ENCODE results near the gene RBM38. TPM values are rescaled to one million over a fixed set of nuclear protein-coding genes. Genes with fewer than 3 reads are reported as not detected.

The RBM38 gene
- total and polyA plus RNA-seq, 10 of the 15 experiments (the other 5 are each of a cell fraction or from before 2014, with no cell fraction given), result 0.32 to 118 (median 25.2) TPM

GRCh38 chr20:57439993-57440392 lies 48.8 kb downstream of the RBM38 start:
- Histone ChIP-seq H3K4me2 (ENCODE audit: control insufficient read depth, insufficient read depth) (no peak overlapping the region), H3K27me3 (replicated peaks in 1 of 2; ENCODE audit: control insufficient read depth in 2 of 2, insufficient read depth in 2 of 2, low read length in 1 of 2) (no peaks in the 10 kb centered on the region)
- no peak for TF ChIP-seq SRF (IDR thresholded peaks at IDR 0.05; ENCODE audit: low read depth in 2 of 2, low read length in 2 of 2)
- no peak for TF ChIP-seq SUPT20H (IDR thresholded peaks at IDR 0.05; ENCODE audit: borderline replicate concordance, control insufficient read depth, low read depth, low read length)
- TF ChIP-seq NR2C1 (IDR thresholded peaks at IDR 0.05), result no peak
- no peak for TF ChIP-seq MYB (IDR thresholded peaks at IDR 0.05; ENCODE audit: borderline replicate concordance, low read depth, low read length)
- TF ChIP-seq SMAD1 (IDR thresholded peaks at IDR 0.05; ENCODE audit: low read depth, partially characterized antibody), result no peak
- no peak for TF ChIP-seq TCF12 (IDR thresholded peaks at IDR 0.05; ENCODE audit: low read depth, low read length)
- no peak for TF ChIP-seq TCF3 (IDR thresholded peaks at IDR 0.05; ENCODE audit: borderline replicate concordance, insufficient read depth, low read depth, low read length)
- TF ChIP-seq ZBTB33 (IDR thresholded peaks at IDR 0.05), result no peak
- no peak for TF ChIP-seq CBX3 (IDR thresholded peaks at IDR 0.05; ENCODE audit: borderline replicate concordance, low read depth)
- no peak for TF ChIP-seq RELB (IDR thresholded peaks at IDR 0.05; ENCODE audit: low read depth)
- no peak for TF ChIP-seq KAT2A (conservative IDR thresholded peaks at IDR 0.05; ENCODE audit: control insufficient read depth, low read depth, low read length)
- no peak for TF ChIP-seq EP300 (IDR thresholded peaks at IDR 0.05; ENCODE audit: borderline replicate concordance in 1 of 2, control insufficient read depth in 1 of 2, low read depth in 2 of 2, low read length in 2 of 2)
- no peak for TF ChIP-seq HDAC2 (IDR thresholded peaks at IDR 0.05)
- TF ChIP-seq POLR2AphosphoS2 (IDR thresholded peaks at IDR 0.05; ENCODE audit: low read depth, low read length), result no peak
- TF ChIP-seq ETV6 (conservative IDR thresholded peaks at IDR 0.05 in 1 of 2, IDR thresholded peaks at IDR 0.05 in 1 of 2; ENCODE audit: borderline replicate concordance in 1 of 2, low read depth in 1 of 2), result no peak
- TF ChIP-seq CEBPB (IDR thresholded peaks at IDR 0.05; ENCODE audit: borderline replicate concordance in 1 of 2, low read depth in 2 of 2, low read length in 2 of 2), result no peak
- TF ChIP-seq ZNF687 (IDR thresholded peaks at IDR 0.05), result no peak

More at GRCh38 chr20:57439993-57440392, 48.8 kb downstream of the RBM38 start:
- WGBS (ENCODE audit: insufficient coverage, insufficient replicate concordance, low lambda C conversion rate, missing lambda C conversion rate), result 77% methylated on average over 6 of the region's 7 CpGs
- Histone ChIP-seq H3K4me3 (no peak overlapping the region), H3K79me2 (ENCODE audit: control insufficient read depth, insufficient read depth, low read length) (no peaks in the 10 kb centered on the region), H3K27ac (ENCODE audit: control insufficient read depth, insufficient read depth) (no peak overlapping the region), H4K20me1 (ENCODE audit: control insufficient read depth, insufficient read depth) (no peaks in the 10 kb centered on the region), H3K36me3 (ENCODE audit: control insufficient read depth in 2 of 2, insufficient read depth in 2 of 2, low read length in 1 of 2) (no peaks in the 10 kb centered on the region), H3K9ac (ENCODE audit: control insufficient read depth, insufficient read depth, low read length) (no peak overlapping the region), H3K4me1 (ENCODE audit: control insufficient read depth, insufficient read depth, low read length) (peaks cover 9% of the 10 kb centered on the region), H3K9me3 (replicated peaks; ENCODE audit: control insufficient read depth, insufficient read depth, low read length) (no peaks in the 10 kb centered on the region; the same call in 2 of the 3 replicates), H2AFZ (ENCODE audit: control insufficient read depth, low read depth, low read length) (no peak overlapping the region)
- DNase-seq (ENCODE audit: low read depth, low spot score) (no peak), FAIRE-seq (no peak), ATAC-seq (no peak)
- intact Hi-C loops (cut with micrococcal nuclease; ENCODE audit: unreplicated experiment) (no loop called here), in situ Hi-C loops (cut with MboI) (no loop called here)
- ChIA-PET CTCF (no interaction called here), RAD21 (ENCODE audit: unreplicated experiment) (no interaction called here), SMC1A (ENCODE audit: uncharacterized antibody, unreplicated experiment) (no interaction called here), POLR2A (interaction anchor here (1.0 kb wide), 1 partner anchor 49 kb away, joined by 3 read pairs; no protein-coding TSS in a partner anchor)
- no TSS peak for BruUV-seq (replicated peaks)

Measured in GM12878 (cell line).